HG03558 (cell line): Measurements from ENCODE around the gene DPEP1.

ENCODE experiments used
- ATAC-seq: cut with Tn5 transposase; IDR thresholded peaks from one replicate; pipeline ENCODE4 v1.9.1; 2021; ENCODE audit warnings: moderate number of reproducible peaks; ENCODE audit not compliant: unreplicated experiment; ENCODE audit errors: extremely low read depth

DPEP1 gene

GRCh38 chr16:89596061-89596689 is 17.3 kb upstream of the DPEP1 start:
- no peak for ATAC-seq

GRCh38 chr16:89596957-89597649 is 16.3 kb upstream of the DPEP1 start:
- no peak for ATAC-seq

GRCh38 chr16:89598199-89598598 is 15.2 kb upstream of the DPEP1 start:
- ATAC-seq: no peak

- no peak for ATAC-seq
Measured at GRCh38 chr16:89599451-89599858, 14.0 kb upstream of the DPEP1 start.

GRCh38 chr16:89599902-89600301 is 13.5 kb upstream of the DPEP1 start:
- no peak for ATAC-seq

- no peak for ATAC-seq
Measured at GRCh38 chr16:89600427-89600826, 13.0 kb upstream of the DPEP1 start.

GRCh38 chr16:89600956-89601355 is 12.5 kb upstream of the DPEP1 start:
- ATAC-seq: no peak

GRCh38 chr16:89601906-89602272 is 11.6 kb upstream of the DPEP1 start:
- ATAC-seq: no peak

- ATAC-seq: no peak
Measured at GRCh38 chr16:89602273-89602951, 11.0 kb upstream of the DPEP1 start.

GRCh38 chr16:89602952-89603590 is 10.4 kb upstream of the DPEP1 start:
- no peak for ATAC-seq

- ATAC-seq: no peak
Measured at GRCh38 chr16:89604764-89605163, 8.7 kb upstream of the DPEP1 start.

- no peak for ATAC-seq
Measured at GRCh38 chr16:89605186-89605970, 8.1 kb upstream of the DPEP1 start.

GRCh38 chr16:89606006-89606405 is 7.4 kb upstream of the DPEP1 start:
- ATAC-seq: no peak

- ATAC-seq: no peak
Measured at GRCh38 chr16:89607453-89607852, 6.0 kb upstream of the DPEP1 start.

GRCh38 chr16:89607937-89608740 is 5.3 kb upstream of the DPEP1 start:
- ATAC-seq: no peak

- no peak for ATAC-seq
Measured at GRCh38 chr16:89610108-89610453, 3.4 kb upstream of the DPEP1 start.

GRCh38 chr16:89612415-89613166 is 851 bp upstream of the DPEP1 start:
- no peak for ATAC-seq

- no peak for ATAC-seq
Measured at GRCh38 chr16:89613954-89614459, 565 bp downstream of the DPEP1 start.

GRCh38 chr16:89615176-89615575 is 1.7 kb downstream of the DPEP1 start:
- ATAC-seq: no peak
